NCI-H510A treated with DMSO at 0.1 percent for 48 hours (cell line): Measurements from ENCODE around the gene GNAI2.

Source experiments
- DNase-seq: peaks from one replicate; lab custom pipeline; 2025; lab: John Stamatoyannopoulos, UW

The GNAI2 gene

DNA sequence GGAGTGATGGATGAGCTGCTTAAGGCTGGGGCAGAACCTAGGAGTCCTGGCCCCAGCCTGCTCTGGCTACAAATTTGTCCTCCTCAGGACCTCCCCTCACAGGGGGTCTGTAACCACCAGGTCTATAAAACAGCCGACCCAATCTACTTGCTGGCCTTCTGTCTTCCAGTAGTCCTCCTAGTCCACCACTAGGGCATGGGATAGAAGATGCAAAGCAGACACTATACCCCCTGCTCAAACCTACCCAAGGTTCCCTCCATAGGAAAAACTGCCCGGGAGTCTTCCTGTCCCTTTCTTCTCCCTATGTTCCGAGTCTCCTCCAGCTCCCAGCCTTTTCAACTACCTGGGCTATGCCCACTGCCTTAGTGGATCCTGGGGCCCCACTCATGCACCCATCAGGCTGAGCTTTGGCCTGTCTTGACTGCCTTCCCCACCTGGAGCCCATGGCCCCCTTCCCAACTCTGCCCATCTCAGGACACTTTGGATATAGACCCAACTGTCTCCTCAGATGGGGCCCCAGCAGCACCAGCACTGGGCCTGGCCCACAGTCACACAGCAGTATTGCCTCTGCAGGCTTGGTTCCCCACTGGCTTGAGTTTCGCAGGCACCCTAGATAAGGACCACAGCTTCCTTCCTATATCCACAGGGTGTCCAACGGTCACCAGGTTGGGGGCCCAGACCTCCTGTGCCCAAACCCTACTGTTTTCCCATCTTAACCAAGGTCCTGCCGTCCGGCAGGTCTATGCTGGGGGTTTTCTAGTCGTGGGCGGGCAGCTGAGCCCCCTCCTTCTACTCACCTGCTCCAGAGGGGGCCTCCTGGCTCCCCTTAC, 62.1 kb downstream of the GNAI2 start:
- DNase-seq = no peak

DNA sequence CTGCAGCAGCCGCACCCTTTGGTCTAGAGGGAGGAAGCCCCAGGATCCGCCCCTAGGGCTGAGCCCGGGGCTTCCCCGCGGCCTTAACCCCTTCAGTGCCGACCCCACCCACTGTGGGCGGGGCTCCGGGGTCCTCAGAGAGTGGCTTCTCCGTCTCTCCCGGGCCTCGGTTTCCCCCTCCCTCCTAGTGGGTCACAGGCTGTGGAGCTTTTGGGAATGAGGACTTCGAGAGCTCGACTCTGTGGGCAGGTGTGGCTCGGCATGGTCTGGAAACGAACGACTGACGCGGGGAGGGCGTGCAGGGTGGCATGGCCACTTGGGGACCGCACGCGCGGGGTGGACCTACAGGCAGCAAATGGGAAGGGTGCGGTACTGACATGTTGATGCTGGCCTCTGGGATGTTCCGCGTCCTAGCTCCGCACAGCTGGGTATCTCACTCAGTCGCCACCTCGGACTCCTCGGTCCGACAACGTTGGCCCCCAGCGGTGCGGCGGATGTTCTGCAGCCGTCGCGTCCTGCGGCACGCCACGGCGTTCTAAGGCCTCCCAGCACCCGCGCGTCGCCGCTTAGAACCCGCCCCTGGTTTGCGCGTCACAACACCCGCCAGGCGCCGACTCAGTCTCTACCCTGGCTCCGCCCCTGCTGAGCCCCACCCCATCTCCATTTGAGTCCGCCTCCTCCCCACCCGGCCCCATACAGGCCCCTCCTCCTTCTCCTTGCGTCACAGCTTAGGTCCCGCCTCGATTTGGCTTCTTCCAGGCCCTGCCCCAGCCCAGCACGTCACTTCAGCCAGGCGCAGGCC, 63.0 kb downstream of the GNAI2 start, which contains the start of the genes HYAL3 and NAA80:
Gene HYAL3, minus strand, starts transcription at position 570 of the 802 bp plus-strand sequence. CDS start 3,803 bp downstream, outside the sequence.
Gene NAA80, minus strand, starts transcription at position 570 of the 802 bp plus-strand sequence. CDS start 1,942 bp downstream, outside the sequence.
- peak; percentile 86 for DNase-seq

DNA sequence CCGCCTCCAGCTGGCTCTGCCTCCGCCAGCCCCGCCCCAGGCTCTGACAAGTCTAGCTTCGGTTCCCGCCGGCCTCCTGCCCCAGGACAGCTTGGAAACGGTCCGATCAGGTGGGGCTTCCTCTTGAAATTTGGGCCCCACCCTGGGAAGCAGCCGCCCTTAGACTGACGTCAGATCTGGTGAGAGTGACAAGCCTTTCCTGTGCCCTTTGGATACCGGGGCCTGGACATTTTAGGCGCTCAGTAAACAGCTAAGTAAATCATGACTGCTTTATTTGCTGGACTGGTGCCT, 63.6 kb downstream of the GNAI2 start:
- no peak for DNase-seq

DNA sequence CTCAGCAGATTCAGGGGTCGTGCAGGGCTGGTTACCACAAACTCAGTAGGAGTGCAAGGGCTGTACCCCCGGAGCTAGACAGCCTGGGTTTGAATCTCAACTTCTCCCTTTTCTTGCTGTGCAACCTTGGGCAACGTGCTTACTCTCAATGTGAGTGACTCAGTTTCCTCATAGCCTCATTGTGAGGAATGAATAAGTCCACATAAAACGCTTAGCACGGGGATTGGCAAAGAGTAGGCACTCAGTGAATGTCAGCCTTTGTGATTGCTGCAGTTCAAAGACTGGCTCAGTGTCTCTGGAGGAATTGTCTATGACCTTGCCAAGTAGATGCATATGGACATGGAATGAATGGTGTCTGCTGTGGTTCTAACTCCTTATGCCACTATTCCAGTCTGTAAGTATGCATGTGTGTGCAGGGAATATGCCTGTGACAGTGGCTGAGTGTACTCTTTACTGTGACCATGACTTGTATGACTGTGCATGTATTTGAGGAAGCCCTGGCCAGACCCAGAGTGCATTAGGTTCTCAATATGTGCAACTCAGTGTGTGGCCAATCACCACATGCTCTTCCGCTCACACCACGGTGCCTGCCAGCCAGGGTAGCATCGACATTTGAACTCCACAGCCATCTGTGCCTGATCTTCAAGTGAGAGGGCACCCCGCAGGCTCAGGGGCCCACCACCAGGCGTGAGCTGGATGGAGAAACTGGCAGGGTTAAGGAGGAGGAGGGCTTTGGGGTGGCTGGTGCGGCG, 64.1 kb downstream of the GNAI2 start:
- DNase-seq = no peak

DNA sequence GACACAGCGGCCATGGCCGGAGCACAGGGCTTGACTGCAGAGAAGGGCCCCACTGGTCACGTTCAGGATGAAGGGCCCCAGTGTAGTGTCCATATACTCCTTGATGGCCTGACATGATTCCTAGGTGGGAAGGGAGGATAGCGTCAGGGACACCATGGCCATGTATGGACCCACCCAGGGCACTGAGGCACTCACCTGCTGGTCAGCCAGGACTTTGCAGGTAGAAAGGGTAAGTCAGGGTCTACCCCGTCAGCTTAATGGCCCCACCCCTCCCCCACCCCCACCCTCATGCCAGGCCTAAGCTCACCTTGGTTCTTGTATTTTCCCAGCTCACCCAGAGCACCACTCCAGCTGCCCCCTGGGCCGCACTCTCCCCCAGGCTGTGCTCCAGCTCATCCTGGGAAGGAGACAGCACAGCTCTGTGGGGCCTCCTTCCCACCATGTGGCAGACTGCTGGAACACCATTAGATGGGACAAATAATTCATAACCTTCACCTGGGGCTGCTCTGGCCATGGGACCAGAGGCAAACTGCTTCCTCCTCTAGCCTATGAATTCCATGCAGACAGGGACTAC, 64.8 kb downstream of the GNAI2 start:
- DNase-seq = no peak

DNA sequence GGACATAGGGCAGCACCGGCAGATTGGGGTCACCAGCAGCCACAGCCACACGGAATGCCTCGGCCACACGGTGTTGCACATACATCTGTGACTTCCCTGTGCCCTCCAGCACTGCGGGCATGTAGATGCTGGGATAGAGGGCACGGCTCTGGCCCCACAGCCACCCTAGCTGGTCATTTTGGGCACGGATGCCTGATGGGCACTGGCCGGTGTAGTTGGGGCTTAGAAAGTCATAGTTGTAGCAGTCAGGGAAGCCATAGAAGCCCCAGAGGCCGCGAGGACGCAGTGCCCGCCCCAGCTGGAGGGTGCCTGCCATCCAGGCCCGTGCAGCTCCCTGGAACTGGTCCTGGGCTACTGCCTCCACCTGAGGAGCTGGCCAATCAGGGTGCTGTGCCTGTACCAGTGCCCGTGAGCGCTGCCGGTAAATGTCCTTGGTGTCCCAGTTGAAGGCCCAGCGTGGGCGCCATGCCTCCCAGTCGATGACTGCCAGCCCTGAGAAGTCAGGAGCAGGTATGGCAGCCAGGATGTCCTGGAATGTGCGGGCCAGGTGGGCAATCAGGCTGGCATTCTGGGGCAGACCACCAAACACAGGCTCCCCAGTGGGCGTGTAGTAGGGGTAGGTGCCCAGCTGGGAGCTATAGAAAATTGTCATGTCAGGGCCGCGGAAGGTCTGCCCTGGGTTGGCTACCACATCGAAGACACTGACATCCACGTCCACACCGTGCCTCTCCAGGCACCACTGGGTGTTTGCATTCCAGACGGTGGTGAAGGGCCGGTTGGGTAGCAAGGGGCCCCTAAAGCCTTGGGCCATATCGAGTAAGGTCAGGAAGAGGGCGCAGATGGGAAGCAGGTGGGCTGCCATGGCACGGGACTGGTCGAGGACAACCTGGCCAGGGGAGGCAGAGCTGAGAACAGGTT, 66.3 kb downstream of the GNAI2 start:
- DNase-seq = no peak

DNA sequence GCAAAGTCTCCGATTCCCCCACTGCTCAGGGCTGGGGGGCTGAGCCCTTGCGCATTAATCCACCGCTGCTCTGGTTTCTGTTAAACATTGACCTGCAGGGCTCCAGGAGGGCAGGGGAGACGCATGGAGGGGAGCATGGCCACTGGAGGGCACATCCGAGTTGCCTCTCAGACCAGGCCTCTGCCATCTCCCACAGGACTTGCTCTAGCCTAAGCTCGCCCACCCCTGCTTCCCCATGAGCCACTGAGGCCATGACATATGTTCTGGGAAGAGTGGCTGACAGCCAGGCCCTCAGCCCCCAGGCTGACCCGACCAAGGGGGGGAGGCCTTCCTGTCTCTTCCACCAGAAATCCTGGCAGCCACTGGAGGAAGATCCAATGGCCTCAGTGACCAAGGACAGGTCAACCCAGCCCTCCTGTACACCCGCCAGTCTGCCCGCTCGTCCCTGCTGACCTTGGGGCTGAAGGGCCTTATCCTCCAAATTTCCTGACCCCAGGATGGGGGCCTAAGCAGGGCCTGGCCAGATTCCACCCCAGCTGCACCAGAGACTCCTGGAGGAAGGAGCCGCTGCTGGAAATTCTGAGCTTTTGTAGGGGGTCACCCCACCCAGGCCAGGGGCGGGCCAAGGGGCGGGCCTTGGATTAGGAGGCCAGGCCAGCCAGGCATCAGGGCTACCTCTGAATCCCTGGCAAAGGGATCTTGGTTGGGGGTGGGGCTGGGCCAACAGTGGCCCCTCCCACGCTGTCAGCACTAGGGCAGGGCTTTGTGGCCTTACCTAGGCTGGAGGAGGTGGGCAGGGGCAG, 67.2 kb downstream of the GNAI2 start, which contains the start of gene HYAL1:
Gene HYAL1, minus strand, starts transcription at position 562 of the 803 bp plus-strand sequence. CDS start 618 bp downstream, outside the sequence.
- no peak for DNase-seq

DNA sequence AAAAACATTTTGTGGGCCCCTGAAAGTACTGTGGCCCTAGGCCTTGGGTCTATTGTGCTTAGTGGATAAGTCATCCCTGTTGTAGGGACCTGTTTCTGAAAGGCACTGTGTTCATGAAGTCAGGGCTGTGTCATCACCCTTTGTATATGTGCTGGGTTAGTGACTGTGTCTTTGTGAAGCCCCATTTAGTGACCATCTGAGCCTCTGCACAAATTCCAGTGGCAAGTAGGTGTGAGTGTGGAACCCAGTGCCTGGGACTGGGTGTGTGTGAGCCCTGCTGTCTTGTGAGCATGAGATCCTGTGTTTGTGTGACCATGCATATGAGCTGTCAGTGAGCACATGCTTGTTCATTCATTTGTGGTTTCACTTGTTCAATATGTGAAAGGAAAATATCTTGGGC, 68.6 kb downstream of the GNAI2 start:
- DNase-seq = no peak
